ENCODE results near the gene CEP104. TPM values are rescaled to one million over a fixed set of nuclear protein-coding genes. Genes with fewer than 3 reads are reported as not detected.

CEP104 gene
- polyA plus RNA-seq, 1 donor (not counting 4 experiments of a cell fraction or from before 2014, with no cell fraction given): 35.7 TPM

DNA sequence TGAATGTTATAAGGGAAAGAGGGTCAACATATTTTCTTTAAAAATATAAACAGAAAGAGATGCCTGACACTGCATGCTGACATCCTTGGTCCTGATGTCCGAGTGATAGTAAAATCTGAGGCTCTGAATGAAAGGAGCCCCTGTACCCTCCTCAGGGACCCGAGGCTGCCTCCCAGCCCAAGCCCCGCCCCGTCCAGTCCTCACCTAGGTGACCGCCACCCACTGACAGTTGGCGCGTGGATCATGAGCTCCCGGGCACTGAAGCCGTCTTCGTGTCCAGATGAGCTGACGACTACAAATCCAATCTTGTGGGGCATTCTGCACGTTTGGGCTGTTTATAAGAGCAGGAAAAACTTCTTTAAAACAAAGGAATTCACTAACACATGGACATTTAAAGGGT, 4.9 kb downstream of the CEP104 start:
- Histone ChIP-seq H3K9ac (ENCODE audit: control insufficient read depth, extremely low read depth, insufficient read depth, low read length) (no peak overlapping the region), H3K79me2 (ENCODE audit: control insufficient read depth, insufficient read depth, low read length) (peaks cover 36% of the 10 kb centered on the region), H3K4me3 (ENCODE audit: control insufficient read depth in 2 of 3, extremely low read depth in 1 of 3, insufficient read depth in 2 of 3, low read depth in 1 of 3, low read length in 3 of 3) (no peak overlapping the region), H3K9me3 (ENCODE audit: control insufficient read depth, low read depth, low read length) (no peaks in the 10 kb centered on the region), H3K9me1 (ENCODE audit: control insufficient read depth, extremely low read depth, insufficient read depth, low read length) (peaks cover 4% of the 10 kb centered on the region), H3K4me1 (ENCODE audit: control insufficient read depth, extremely low read depth, insufficient read depth, low read length) (peaks cover 9% of the 10 kb centered on the region), H3K27me3 (ENCODE audit: control insufficient read depth, extremely low read depth, insufficient read depth, low read length) (no peaks in the 10 kb centered on the region), H4K20me1 (ENCODE audit: control insufficient read depth, extremely low read depth, insufficient read depth, low read length) (no peaks in the 10 kb centered on the region), H3K27ac (ENCODE audit: control insufficient read depth, insufficient read depth, low read length) (no peak overlapping the region), H3K36me3 (ENCODE audit: control insufficient read depth in 2 of 2, extremely low read depth in 1 of 2, insufficient read depth in 2 of 2, low read length in 2 of 2) (peaks cover 9 to 15% of the 10 kb centered on the region in 2 experiments), H3K4me2 (ENCODE audit: control insufficient read depth, extremely low read depth, insufficient read depth, low read depth, low read length) (no peak overlapping the region), H2AFZ (ENCODE audit: control insufficient read depth, low read length) (no peak overlapping the region)
- no peak for TF ChIP-seq EZH2 (IDR thresholded peaks at IDR 0.05; ENCODE audit: low read length)
- TF ChIP-seq, protein P1, sequence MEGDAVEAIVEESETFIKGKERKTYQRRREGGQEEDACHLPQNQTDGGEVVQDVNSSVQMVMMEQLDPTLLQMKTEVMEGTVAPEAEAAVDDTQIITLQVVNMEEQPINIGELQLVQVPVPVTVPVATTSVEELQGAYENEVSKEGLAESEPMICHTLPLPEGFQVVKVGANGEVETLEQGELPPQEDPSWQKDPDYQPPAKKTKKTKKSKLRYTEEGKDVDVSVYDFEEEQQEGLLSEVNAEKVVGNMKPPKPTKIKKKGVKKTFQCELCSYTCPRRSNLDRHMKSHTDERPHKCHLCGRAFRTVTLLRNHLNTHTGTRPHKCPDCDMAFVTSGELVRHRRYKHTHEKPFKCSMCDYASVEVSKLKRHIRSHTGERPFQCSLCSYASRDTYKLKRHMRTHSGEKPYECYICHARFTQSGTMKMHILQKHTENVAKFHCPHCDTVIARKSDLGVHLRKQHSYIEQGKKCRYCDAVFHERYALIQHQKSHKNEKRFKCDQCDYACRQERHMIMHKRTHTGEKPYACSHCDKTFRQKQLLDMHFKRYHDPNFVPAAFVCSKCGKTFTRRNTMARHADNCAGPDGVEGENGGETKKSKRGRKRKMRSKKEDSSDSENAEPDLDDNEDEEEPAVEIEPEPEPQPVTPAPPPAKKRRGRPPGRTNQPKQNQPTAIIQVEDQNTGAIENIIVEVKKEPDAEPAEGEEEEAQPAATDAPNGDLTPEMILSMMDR (optimal IDR thresholded peaks at IDR 0.05 in 1 of 3, IDR thresholded peaks at IDR 0.05 in 1 of 3, conservative IDR thresholded peaks at IDR 0.05 in 1 of 3; ENCODE audit: extremely low read depth in 1 of 3, insufficient read depth in 2 of 3, low read length in 3 of 3): no peak
- DNase-seq (ENCODE audit: low read depth, low spot score): no peak
- FAIRE-seq: no peak
- dilution Hi-C loops (cut with MboI; ENCODE audit: extremely low pct_ligation_motif_present, low sequenced_read_pairs): no loop called here

DNA sequence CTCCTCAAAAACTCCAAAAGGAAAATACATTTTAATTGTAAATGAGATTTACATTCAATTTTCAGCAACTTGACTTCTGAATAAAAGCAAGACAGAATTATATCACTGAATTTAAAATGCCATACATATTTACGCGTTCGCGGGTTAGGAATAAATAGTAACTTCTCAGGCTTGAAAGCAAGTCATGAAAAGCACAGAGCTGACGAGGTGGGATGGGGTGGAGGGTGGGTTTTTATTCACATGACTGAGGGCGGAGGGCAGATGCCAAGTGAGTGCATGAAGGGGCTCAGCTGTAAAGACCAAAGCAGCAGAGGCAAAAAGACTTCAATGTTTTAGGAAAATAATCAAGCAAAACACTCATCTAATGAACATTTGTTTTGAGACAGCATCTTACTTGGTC, 5.7 kb downstream of the CEP104 start:
- no peak for FAIRE-seq

More for the DNA sequence above, 5.7 kb downstream of the CEP104 start:
- peaks cover 4% of the 10 kb centered on the region for H3K9me1 ChIP-seq (ENCODE audit: control insufficient read depth, extremely low read depth, insufficient read depth, low read length)
- peaks cover 9% of the 10 kb centered on the region for H3K4me1 ChIP-seq (ENCODE audit: control insufficient read depth, extremely low read depth, insufficient read depth, low read length)
- peaks cover 9 to 19% of the 10 kb centered on the region in 2 experiments for H3K36me3 ChIP-seq (ENCODE audit: control insufficient read depth in 2 of 2, extremely low read depth in 1 of 2, insufficient read depth in 2 of 2, low read length in 2 of 2)
- TF ChIP-seq, protein P1 (optimal IDR thresholded peaks at IDR 0.05 in 1 of 3, IDR thresholded peaks at IDR 0.05 in 1 of 3, conservative IDR thresholded peaks at IDR 0.05 in 1 of 3; ENCODE audit: extremely low read depth in 1 of 3, insufficient read depth in 2 of 3, low read length in 3 of 3): no peak
- no peak for TF ChIP-seq EZH2 (IDR thresholded peaks at IDR 0.05; ENCODE audit: low read length)
- dilution Hi-C loops (cut with MboI; ENCODE audit: extremely low pct_ligation_motif_present, low sequenced_read_pairs): no loop called here
- H3K9ac ChIP-seq (ENCODE audit: control insufficient read depth, extremely low read depth, insufficient read depth, low read length): no peak overlapping the region
- no peak overlapping the region for H3K27ac ChIP-seq (ENCODE audit: control insufficient read depth, insufficient read depth, low read length)
- H3K9me3 ChIP-seq (ENCODE audit: control insufficient read depth, low read depth, low read length): no peaks in the 10 kb centered on the region
- H3K4me2 ChIP-seq (ENCODE audit: control insufficient read depth, extremely low read depth, insufficient read depth, low read depth, low read length): no peak overlapping the region
- H2AFZ ChIP-seq (ENCODE audit: control insufficient read depth, low read length): no peak overlapping the region
- H3K27me3 ChIP-seq (ENCODE audit: control insufficient read depth, extremely low read depth, insufficient read depth, low read length): no peaks in the 10 kb centered on the region
- no peak overlapping the region for H3K4me3 ChIP-seq (ENCODE audit: control insufficient read depth in 2 of 3, extremely low read depth in 1 of 3, insufficient read depth in 2 of 3, low read depth in 1 of 3, low read length in 3 of 3)
- DNase-seq (ENCODE audit: low read depth, low spot score): no peak
- peaks cover 33% of the 10 kb centered on the region for H3K79me2 ChIP-seq (ENCODE audit: control insufficient read depth, insufficient read depth, low read length)
- H4K20me1 ChIP-seq (ENCODE audit: control insufficient read depth, extremely low read depth, insufficient read depth, low read length): no peaks in the 10 kb centered on the region

Data from keratinocyte (primary cell).